OCI-LY7 (cell line): Measurements from ENCODE around the gene PROSER2. TPM values are rescaled to one million over a fixed set of nuclear protein-coding genes. Genes with fewer than 3 reads are reported as not detected.

ENCODE experiments used
- BruUV-seq: library from RNA; stranded (reverse); fragments of 400-500 nt; replicated peaks from 2 replicates; lab custom pipeline; 2021; lab: Mats Ljungman, UMichigan
- CTCF ChIA-PET: fragments of 300-600 bp; sonication (Branson Sonifier 250); formaldehyde crosslinking; loops from one replicate; lab custom pipeline; 2022; ENCODE audit warnings: antibody characterized with exemption; ENCODE audit not compliant: unreplicated experiment; lab: Charles Lee
- POLR2A ChIA-PET: fragments of 300-600 bp; sonication (Branson Sonifier 250); formaldehyde crosslinking; loops from one replicate; lab custom pipeline; 2022; ENCODE audit warnings: antibody characterized with exemption; lab: Charles Lee
- DNase-seq: peaks from one replicate; pipeline ENCODE4 v3.0.0-alpha.2; 2015; ENCODE audit warnings: low spot score
- H2AFZ ChIP-seq: fragments of 200-600 bp; sonication (generic), shearing (Covaris generic); 2 replicates; pipeline ENCODE4 v1.6.1; 2014; ENCODE audit warnings: mild to moderate bottlenecking, antibody characterized with exemption, low read length, moderate library complexity
- H3K27ac ChIP-seq: fragments of 200-600 bp; sonication (generic); 2 replicates; pipeline ENCODE4 v1.5.1; 2014; ENCODE audit warnings: mixed run types, low read depth, mild to moderate bottlenecking, moderate library complexity, low read length, inconsistent platforms; ENCODE audit not compliant: poor library complexity, severe bottlenecking
- H3K36me3 ChIP-seq: fragments of 200-600 bp; sonication (generic); 2 replicates; pipeline ENCODE4 v1.6.1; 2014; ENCODE audit warnings: mild to moderate bottlenecking, antibody characterized with exemption, low read length, moderate library complexity, mixed read lengths; ENCODE audit not compliant: insufficient read depth
- H3K4me1 ChIP-seq: fragments of 200-600 bp; sonication (generic); 2 replicates; pipeline ENCODE4 v1.5.1; 2014; ENCODE audit warnings: mild to moderate bottlenecking, low read length; ENCODE audit not compliant: insufficient read depth, poor library complexity, severe bottlenecking
- H3K4me2 ChIP-seq: fragments of 200-600 bp; sonication (generic); 2 replicates; pipeline ENCODE4 v1.6.1; 2014; ENCODE audit warnings: mild to moderate bottlenecking, low read length
- H3K4me3 ChIP-seq: fragments of 200-600 bp; sonication (generic); 2 replicates; pipeline ENCODE4 v1.5.1; 2014; ENCODE audit warnings: mild to moderate bottlenecking, low read depth, low read length; ENCODE audit not compliant: poor library complexity, severe bottlenecking
- H3K79me2 ChIP-seq: fragments of 200-600 bp; sonication (generic); 2 replicates; pipeline ENCODE4 v1.6.1; 2016; ENCODE audit warnings: low read depth, mild to moderate bottlenecking, low read length, moderate library complexity, mixed read lengths; ENCODE audit not compliant: insufficient read depth
- H3K9me2 ChIP-seq: fragments of 200-600 bp; sonication (generic); 2 replicates; pipeline ENCODE4 v1.6.1; 2016; ENCODE audit warnings: mild to moderate bottlenecking, low read length, mixed read lengths; ENCODE audit not compliant: insufficient read depth
- H3K9me3 ChIP-seq: fragments of 200-600 bp; sonication (generic); 2 replicates; pipeline ENCODE4 v1.6.1; 2014; ENCODE audit warnings: mild to moderate bottlenecking, mixed run types, low read length, mixed read lengths
- H4K20me1 ChIP-seq: fragments of 200-600 bp; sonication (generic); 2 replicates; pipeline ENCODE4 v1.6.1; 2014; ENCODE audit warnings: mild to moderate bottlenecking, antibody characterized with exemption, low read length, moderate library complexity, mixed read lengths; ENCODE audit not compliant: insufficient read depth
- CTCF ChIP-seq: fragments of 200-600 bp; sonication (generic); conservative IDR thresholded peaks from 2 replicates; pipeline ENCODE4 v1.5.1; 2014; ENCODE audit warnings: mild to moderate bottlenecking, antibody characterized with exemption, low read length, moderate library complexity, mixed read lengths
- EZH2phosphoT487 ChIP-seq: fragments of 200-600 bp; sonication (generic); IDR thresholded peaks from 2 replicates; pipeline ENCODE4 v1.6.1; 2018; ENCODE audit warnings: low read depth, borderline replicate concordance, mild to moderate bottlenecking, mixed run types, antibody characterized with exemption, low read length, moderate library complexity, mixed read lengths
- intact Hi-C: fragments of 100-400 bp; cut with micrococcal nuclease; formaldehyde crosslinking; loops from one replicate; pipeline ENCODE4 v1.10.0; 2022; ENCODE audit not compliant: unreplicated experiment
- total RNA-seq, 2 experiments: library from RNA; depleted of rRNA in 1 of 2; stranded (reverse); fragments of >200 nt in 1 of 2; shearing (Covaris generic) in 1 of 2; gene quantifications; 2 replicates each; pipeline ENCODE4 v1.2.3, GENCODE V29; 2014 to 2022

The PROSER2 gene
- total RNA-seq, 2 experiments from 2014 or later, result not detected

GRCh38 chr10:11893749-11894278, 70.7 kb downstream of the PROSER2 start:
- Histone ChIP-seq H3K4me3 (no peak overlapping the region), H3K9me2 (no peaks in the 10 kb centered on the region), H3K27ac (no peak overlapping the region), H3K4me1 (no peaks in the 10 kb centered on the region), H3K79me2 (no peaks in the 10 kb centered on the region), H3K4me2 (no peak overlapping the region), H3K36me3 (no peaks in the 10 kb centered on the region), H4K20me1 (no peaks in the 10 kb centered on the region), H3K9me3 (no peaks in the 10 kb centered on the region), H2AFZ (no peak overlapping the region)
- BruUV-seq, result no TSS peak
- CTCF ChIA-PET, result no interaction called here
- DNase-seq, result no peak
- POLR2A ChIA-PET, result interaction anchor here (0.6 kb wide), 1 partner anchor 773 kb away, joined by 3 read pairs; no protein-coding TSS in a partner anchor
- intact Hi-C loops, result no loop called here
- TF ChIP-seq EZH2phosphoT487 (no peak), CTCF (no peak)

GRCh38 chr10:11894381-11895107, 71.4 kb downstream of the PROSER2 start:
- Histone ChIP-seq H3K36me3 (no peaks in the 10 kb centered on the region), H3K9me2 (no peaks in the 10 kb centered on the region), H3K4me1 (no peaks in the 10 kb centered on the region), H3K4me3 (no peak overlapping the region), H3K27ac (no peak overlapping the region), H3K4me2 (no peak overlapping the region), H4K20me1 (no peaks in the 10 kb centered on the region), H3K79me2 (no peaks in the 10 kb centered on the region), H2AFZ (no peak overlapping the region), H3K9me3 (no peaks in the 10 kb centered on the region)
- BruUV-seq, result no TSS peak
- intact Hi-C loops, result no loop called here
- ChIA-PET CTCF (no interaction called here), POLR2A (no interaction called here)
- DNase-seq, result no peak
- TF ChIP-seq CTCF (no peak), EZH2phosphoT487 (no peak)

- no peaks in the 10 kb centered on the region for H3K79me2 ChIP-seq
- H4K20me1 ChIP-seq, result no peaks in the 10 kb centered on the region
- no peaks in the 10 kb centered on the region for H3K4me1 ChIP-seq
- ChIA-PET POLR2A (no interaction called here), CTCF (no interaction called here)
- TF ChIP-seq CTCF, result no peak
- H3K27ac ChIP-seq, result no peak overlapping the region
- DNase-seq, result no peak
- no peaks in the 10 kb centered on the region for H3K36me3 ChIP-seq
- intact Hi-C loops, result no loop called here
- no peak overlapping the region for H2AFZ ChIP-seq
- no peak overlapping the region for H3K4me3 ChIP-seq
- H3K9me3 ChIP-seq, result no peaks in the 10 kb centered on the region
- H3K9me2 ChIP-seq, result no peaks in the 10 kb centered on the region
- no peak overlapping the region for H3K4me2 ChIP-seq
- no TSS peak for BruUV-seq
These were observed 71.9 kb downstream of the PROSER2 start for GRCh38 chr10:11895108-11895466.
